Renal pelvis (tissue), 12 donors: ENCODE measurements around the gene GAP43. TPM values are rescaled to one million over a fixed set of nuclear protein-coding genes. Genes with fewer than 3 reads are reported as not detected.

ENCODE experiments used
- DNase-seq: peaks from one replicate; pipeline ENCODE4 v3.0.0-alpha.2; 2013
- long read RNA-seq, 16 experiments: transcript quantifications; one replicate each; lab custom pipeline, GENCODE V29; 2026
- polyA plus RNA-seq, 3 donors: library from polyadenylated mRNA; unstranded; fragments of 120-200 nt; gene quantifications; one replicate each; pipeline ENCODE4 v1.2.1, GENCODE V29; 2013; ENCODE audit not compliant: insufficient read length in 3 of 3

Gene GAP43, protein sequence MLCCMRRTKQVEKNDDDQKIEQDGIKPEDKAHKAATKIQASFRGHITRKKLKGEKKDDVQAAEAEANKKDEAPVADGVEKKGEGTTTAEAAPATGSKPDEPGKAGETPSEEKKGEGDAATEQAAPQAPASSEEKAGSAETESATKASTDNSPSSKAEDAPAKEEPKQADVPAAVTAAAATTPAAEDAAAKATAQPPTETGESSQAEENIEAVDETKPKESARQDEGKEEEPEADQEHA
- under 1 TPM; 0.36 to 1.00 (median 0.60) TPM for polyA plus RNA-seq
- long read RNA-seq, donor 1, partial matches to known transcripts, result 0 of 2 reads
- long read RNA-seq, donor 1, other reads (novel, unspliced or antisense), result 0 of 2 reads
- long read RNA-seq, donor 2, partial matches to known transcripts, result 0 of 1 reads
- long read RNA-seq, donor 2, other reads (novel, unspliced or antisense), result 0 of 1 reads
- long read RNA-seq, donor 3, partial matches to known transcripts, result 0 of 1 reads
- long read RNA-seq, donor 3, other reads (novel, unspliced or antisense), result 0 of 1 reads
- long read RNA-seq, donor 4, result 0 reads
- long read RNA-seq, donor 5, result 0 reads
- long read RNA-seq, donor 6, result 0 reads
- long read RNA-seq, donor 7, partial matches to known transcripts, result 0 of 2 reads
- long read RNA-seq, donor 7, other reads (novel, unspliced or antisense), result 0 of 2 reads
- long read RNA-seq, donor 8, transcript GAP43-201 (3 exons, 1,691 nt), result major isoform, 11 of 11 reads
- long read RNA-seq, donor 8, partial matches to known transcripts, result 0 of 11 reads
- long read RNA-seq, donor 8, other reads (novel, unspliced or antisense), result 0 of 11 reads
- long read RNA-seq, donor 9, result 0 reads
- long read RNA-seq, donor 10, result 0 reads
- long read RNA-seq, donor 11, result 0 reads
- long read RNA-seq, donor 12, partial matches to known transcripts, result 0 of 1 reads
- long read RNA-seq, donor 12, other reads (novel, unspliced or antisense), result 0 of 1 reads
- long read RNA-seq, donor 13, result 0 reads
- long read RNA-seq, donor 14, result 0 reads
- long read RNA-seq, donor 15, transcript GAP43-201 (3 exons, 1,691 nt), result major isoform, 27 of 43 reads
- long read RNA-seq, donor 15, partial matches to known transcripts, result 16 of 43 reads
- long read RNA-seq, donor 15, other reads (novel, unspliced or antisense), result 0 of 43 reads
- long read RNA-seq, donor 16, result 0 reads

DNA sequence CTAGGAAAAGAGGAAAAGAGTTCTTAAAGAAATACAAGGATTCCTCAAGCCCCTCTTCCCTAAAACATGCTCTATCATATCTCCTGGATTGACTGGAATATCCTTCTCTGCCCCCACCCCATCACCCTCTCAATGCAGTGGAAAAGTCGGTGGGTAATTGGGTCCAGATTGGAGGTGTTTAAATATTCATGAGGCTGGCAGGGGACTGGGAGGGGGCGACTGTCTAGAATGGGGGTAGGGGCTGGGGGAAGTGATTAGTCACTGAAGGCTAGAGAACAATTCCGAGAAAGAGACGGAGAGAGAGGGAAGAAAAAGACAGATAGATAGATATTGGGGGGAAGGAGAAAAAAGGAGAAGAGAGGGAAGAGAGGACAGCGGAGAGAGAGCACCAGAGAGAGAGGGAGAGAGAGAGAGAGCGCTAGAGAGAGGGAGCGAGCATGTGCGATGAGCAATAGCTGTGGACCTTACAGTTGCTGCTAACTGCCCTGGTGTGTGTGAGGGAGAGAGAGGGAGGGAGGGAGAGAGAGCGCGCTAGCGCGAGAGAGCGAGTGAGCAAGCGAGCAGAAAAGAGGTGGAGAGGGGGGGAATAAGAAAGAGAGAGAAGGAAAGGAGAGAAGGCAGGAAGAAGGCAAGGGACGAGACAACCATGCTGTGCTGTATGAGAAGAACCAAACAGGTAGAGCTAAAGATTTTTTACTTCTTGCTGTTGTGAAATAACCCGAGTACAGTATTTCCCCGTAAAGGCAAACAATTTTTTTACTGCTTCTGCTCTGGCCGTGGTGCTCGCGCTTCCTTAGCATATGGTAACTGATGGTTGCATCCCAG is at the start of gene GAP43:
Gene GAP43 (plus strand): TSS at position 467 of the 825 bp plus-strand sequence. CDS start 180 bp downstream, at position 647.
- DNase-seq, result peak; percentile 37

DNA sequence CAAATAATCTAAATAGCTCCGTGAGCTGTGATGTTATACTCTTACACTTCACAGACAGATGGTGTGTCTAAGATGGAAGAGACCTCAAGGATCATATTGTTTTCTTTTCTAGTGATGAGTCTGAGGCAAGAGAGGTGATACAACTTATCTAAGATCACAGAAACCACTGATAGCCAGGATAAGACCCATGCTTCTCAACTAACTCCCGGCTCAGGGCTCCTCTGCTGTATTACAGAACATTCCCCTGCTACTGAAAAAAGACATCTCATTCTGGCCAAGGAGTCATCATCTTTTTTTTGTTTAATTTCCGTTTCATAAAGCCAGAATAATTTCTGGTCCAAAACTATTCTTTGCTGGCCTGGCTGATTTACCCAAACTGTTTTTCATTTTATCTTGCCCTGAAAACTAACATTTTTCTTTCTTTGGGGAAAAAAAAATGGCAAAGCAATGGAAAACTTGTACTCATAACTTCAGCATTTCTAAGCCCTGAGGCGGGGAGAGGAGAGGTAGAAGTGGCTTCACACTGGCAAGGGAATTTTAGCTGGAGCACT is 46.9 kb upstream of the GAP43 start:
- DNase-seq, result no peak

DNA sequence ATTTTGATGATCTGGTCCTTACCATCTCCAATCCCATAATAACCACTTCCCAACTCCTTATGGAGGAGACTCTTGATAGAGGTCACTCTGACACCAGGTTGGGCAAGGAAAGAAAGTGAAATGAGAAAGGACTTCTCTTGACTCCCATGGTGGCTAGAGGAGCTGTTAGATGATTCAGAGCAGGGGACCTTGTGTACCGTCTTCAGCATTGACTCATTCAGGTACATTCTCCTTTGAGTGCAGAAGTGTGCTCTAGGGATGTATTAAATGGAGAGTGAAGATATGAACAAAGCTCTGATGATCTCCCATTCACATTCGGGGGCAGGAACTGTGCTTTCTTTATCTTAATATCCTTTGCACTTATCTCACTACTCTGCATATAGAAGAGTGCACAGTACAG is 46.3 kb upstream of the GAP43 start:
- DNase-seq, result no peak

DNA sequence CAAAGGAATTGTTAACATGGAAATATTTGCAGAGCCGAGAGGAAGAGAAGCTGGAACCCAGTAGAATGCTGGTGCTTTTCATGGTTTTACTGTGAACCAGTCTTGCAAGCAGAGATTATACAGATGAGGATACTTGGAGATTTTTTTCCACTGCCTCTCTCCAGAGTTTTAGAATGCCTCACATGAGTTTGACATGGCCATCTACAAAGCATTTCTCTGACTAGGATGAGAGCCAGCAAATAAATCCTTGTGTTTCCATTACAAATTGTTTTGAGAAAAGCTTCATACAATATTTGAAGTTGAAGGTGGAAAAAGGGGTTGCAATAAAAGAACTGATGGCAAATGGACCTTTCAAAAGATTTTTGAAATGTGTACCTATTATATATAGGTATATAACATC is 45.0 kb upstream of the GAP43 start:
- DNase-seq, result no peak

DNA sequence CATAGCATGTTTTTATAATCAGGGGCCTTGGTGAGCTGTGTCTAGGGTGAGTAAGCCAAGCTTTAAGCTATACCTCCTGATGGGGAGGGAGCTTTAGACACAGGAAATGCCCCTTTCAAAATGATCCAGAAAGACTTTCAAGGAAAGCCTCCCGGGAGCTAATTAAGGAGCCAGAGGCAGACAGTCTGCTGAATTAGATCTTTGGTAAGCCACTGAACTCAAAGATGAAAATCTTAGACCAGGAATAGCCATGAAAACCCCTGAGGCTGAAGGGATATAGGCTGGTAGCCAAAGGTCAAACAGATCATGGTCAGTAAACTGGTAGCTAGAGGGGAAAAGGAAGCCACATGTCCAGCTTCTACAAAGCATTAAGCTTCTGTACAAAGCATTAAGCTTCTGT is 42.7 kb upstream of the GAP43 start:
- no peak for DNase-seq

DNA sequence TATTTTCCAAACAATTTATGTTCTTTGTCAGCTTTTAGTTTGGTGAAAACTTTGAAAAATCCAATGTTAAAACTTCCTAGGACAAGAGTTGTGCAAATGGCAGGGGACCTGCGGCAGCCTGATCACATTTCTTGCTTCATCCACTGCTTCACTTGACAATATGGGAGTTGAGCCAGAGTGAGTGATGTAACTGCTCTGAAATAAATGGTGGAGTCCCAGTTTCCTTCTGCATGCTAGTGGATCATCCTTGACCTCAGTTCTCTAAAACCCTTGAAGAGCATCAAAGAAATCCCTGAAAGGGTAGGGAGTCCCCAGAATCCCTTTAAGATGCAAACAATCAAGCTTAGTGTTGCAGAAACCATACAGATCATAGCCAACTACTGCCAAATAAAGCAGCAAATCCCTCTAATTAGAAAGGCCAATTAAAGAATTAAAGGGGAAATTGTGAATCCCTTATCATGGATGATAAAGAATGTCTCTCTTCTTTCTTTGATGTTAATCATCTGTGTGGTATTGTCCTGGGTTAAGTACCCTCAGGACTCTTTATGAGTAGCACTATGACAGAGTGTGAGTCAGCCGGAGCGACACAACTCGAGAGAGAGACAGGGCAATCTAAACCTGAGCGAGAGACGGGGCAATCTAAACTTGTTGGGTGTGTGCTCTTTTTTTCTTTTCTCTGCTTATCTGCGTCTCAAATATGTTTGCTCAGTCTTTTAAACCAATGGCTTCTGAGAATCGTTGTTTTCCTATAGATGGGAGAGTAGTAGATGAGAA is 41.8 kb upstream of the GAP43 start:
- no peak for DNase-seq

DNA sequence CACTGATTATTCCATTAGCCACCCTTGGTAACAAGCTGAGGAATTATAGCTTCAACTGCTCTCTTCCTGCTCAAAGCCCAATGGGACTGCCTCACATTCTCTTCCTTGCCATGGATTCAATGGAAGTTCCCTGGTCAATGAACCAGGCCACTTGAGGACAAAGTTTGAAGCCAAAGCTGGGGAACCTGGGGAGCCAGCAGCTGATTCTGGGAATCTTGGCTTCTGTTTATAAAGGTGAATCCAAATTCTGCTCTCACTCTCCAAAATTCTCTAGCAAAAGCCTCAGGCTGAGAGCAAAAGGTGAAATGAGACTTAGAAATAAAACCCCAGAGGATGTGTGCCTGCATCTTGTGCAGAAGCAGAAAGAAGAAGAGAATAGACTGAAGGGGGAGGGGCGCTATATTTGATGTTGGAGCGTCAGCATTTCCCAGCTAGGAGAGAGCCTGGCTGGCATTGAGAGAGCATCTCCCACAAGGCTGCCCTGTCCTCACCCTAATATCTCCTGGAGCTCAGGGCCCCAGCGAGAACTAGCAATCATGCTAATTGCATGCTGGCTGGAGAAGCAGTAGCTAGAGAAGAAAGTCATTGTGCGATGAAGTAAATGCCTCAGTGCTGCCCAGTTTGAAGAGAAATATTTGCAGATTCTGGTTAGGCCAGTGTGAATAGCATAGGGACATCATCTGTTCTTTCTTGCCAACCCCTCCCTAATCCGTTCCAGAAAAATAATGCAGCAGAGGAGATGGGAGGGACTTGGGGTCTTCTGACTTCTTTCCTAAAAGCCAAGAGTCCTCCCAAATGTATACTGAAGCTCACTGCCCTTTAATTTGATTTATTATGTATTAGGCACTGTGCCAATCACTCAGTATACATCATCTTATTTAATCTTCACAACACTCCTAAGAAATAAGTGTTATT is 34.9 kb upstream of the GAP43 start:
- no peak for DNase-seq

DNA sequence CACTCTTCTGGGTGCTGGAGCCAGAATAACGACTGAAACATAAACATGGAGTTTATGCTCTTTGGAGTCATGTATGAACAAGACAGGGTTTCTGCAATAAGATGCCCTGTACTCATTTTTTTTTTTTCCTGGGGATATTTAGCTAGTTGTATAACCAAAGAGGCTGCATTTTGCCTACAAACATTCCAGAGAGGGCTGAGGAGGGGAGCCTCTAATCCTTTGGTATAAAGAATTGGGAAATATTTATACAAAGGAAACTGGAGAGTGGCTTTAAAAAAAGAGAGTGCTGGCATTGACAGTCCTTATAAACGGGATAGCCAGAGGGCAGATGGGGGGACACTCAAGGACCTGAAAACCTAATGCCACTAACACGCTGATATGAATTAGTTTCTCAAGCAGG is 32.4 kb upstream of the GAP43 start:
- no peak for DNase-seq

DNA sequence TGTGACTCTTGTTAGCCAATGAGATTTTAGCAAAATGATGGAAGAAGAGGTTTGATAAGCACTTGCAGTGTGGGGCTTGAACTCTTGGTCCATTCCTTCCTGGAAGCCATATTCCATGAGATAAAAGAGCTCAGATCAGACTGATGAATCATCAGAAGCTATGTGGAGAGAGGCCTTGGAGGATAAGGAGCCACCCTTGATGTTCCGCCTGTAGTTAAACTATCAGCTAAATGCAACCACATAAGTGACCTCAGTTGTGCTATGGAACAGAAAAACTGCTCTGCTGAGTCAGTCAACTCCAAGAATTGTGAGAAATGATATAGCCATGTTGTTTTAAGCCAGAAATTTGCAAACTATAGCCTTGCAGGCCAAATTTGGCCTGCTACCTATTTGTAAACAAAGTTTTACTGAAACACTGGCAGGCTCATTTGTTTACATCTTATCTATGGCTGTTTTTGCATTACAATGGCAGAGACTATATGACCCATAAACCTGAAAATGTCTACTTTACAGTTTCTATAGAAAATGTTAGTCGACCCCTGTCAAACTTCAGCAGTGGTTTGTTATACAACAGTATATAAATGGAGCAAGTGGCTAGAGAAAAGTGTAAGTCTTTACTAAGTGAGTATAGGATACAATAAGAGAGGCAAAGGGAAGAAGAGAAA is 27.6 kb upstream of the GAP43 start:
- no peak for DNase-seq

DNA sequence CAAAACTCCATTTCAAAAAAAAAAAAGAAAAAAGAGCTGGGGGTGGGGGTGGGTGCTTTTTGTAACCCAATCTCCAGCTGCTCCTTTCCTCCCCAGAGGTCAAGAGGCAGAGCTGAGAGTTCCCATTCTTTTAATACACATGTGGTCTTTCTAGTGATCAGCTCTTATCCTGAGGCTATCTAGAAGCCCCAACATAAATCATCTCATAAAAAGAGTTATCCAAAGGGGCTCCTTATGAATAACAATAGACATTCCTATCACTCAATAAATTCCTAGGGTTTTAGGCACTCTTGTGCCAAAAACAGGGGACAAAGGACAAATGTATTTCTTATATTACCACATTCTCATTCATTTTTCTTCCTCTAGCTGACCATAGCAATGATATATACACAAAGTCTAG is 25.1 kb upstream of the GAP43 start:
- DNase-seq, result no peak

DNA sequence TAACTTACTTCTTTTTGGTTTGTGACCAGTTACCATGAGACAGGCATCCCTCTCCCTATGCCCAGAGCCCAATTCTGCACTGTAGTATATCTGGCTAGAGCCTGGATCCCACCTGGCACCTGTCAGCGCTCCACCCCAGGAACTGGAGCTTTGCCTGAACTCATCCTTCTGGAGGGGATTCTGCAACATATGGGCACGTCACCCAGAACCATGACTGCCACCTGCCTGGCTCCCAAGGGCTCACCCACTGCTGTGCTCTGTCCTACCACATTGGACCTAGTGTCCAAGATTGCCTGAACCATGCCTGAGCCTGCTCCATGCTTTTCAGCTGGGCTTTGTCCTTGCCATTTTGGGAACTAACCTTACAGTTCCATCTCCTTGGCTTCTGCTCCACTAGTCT is 21.1 kb upstream of the GAP43 start:
- DNase-seq, result no peak

DNA sequence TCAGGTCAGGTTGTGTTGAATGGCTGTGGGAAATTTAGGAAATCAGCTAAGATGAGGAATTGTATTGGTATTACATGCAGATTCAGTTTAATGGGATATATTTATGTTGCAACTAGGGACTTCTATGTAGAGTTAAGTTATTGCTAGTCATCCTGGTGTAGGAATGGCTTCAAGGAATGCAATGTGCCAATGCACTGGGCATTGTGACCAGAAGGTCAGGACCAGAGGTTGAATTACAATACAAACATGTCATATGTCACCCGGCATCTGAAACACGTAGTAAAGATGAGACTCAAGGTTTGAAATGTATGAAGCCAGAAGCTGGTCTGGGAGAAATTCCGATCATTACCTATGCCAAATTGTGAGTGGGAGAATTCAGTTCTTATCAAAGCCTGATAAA is 11.7 kb upstream of the GAP43 start:
- DNase-seq, result no peak

DNA sequence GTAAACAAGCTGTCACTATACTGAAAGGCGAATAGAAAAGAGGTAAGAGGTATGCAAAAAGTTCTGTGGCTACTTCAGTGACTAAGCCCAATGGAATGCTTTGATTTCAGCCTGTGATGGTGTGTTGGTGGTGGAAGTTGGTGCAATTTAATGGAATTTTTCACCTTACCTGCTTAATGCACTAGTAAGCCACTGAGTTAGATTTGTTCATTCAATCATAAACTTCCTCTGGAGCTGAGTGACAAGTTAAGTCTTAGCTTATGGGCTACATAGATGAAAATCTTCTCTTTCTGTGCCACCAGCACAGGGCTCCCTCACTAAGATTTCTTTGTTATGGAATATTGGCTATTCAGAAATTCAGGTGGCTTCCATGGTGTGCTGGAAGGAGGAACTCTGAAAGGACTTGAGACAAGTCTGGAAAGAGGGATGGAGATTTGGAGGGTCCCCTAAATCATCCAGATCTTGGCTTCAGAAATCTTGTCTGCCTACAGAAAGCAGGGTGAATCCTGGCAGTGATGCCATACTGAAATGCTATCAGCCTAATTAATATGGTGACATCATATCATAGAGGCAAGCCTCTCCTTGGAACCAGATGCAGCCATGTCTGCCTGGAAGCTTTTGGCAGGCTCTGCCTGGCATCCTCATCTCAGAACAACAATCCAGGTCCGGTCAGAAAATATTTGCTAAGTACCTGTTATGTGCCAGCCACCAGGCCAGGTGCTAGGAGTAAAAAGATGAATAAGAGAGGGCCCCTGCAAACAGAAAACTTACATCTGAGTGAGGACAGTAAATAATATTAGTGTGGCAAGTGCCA is 8.1 kb upstream of the GAP43 start:
- peak; percentile 14 for DNase-seq

DNA sequence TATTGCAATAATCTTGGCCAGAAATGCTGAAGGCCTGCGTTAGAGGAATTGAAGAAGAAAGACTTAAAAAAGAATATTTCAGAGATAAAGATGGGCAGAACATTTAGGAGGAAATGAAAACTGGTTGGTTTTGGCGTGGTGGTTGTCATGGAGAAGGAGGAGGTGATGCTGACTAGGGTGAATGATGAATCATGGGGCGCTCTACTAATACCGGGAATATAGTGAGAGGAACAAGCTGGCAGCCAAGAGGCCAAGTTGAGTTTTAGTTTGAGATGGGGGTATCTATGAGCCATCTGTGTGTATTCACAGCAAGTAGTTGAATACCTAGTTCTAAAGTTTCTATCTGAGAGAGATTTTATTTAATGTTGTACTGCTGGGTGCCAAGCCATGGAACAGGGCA is 6.8 kb upstream of the GAP43 start:
- DNase-seq, result no peak

DNA sequence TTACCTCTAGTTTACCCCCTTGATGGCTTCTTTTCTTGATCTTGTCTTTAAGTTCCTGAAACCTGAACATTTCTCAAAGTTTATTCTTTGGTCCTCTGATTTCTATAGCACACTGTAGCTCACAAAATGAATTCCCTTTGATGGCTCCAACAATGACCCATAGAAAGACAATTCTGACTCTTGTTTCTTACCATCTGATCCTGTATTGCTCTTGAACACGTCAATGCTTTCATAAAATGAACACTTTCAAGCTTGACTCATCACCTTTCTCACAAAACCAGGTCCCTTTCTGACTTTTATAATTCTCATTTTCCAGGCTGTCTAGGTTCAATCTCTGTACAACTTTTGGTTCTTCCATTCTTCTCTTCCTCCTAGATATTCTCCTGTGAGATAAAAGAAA is 5.7 kb upstream of the GAP43 start:
- no peak for DNase-seq

DNA sequence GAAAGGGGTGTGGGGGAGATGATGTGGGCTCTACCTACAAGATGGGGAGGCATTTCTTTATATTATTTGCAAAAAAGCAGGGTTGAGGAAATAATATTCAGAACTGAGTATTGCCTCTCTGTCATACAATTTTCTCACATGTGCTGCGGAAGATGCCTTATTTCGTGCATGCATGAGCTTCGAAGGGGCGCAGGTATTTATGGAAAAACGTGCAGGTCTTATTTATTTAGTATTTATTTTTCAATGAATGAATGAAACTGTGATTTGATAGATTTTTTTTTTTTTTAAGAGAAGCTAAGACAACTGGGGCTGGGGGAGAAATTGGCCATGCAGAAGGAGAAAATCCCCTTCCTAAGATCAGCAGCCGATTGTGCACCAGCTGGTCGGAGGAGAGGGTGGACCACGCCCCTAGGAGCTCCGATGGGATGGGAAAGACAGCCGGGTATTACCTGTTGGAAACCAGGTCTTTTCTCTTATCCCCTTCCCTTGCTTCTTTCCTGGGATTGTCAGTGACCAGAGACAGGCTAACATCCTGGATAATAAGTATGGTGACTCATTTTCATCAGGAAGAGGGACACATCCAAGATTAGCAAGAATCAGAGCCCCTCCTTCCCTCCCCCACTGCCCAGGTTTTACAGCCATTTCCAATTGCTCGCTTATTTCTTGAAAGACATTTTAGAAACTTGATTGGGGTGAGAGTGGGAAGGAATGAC is 875 bp downstream of the GAP43 start:
- no peak for DNase-seq

DNA sequence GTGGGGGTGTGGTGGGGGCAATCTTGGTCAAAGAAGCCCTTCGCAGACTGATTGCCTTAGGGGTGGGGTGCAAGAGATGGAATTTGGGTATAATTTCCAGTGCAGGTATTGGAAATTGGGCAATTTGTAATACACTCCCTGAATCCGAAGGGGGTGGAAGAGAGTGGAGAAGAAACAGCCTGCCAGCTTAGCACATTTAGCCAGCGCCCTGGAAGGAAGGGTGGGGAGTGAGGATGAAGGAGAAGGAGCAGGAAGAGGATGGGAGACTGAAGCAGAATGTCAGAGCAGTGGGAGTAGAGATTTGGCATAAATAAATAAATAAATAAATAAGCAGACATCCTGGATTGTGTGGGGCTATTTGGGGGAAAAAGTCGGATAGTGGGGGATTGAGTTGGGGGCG is 1.6 kb downstream of the GAP43 start:
- no peak for DNase-seq
